Right atrium auricular region (tissue), 2 donors: Measurements from ENCODE around the gene NETO2. TPM values are rescaled to one million over a fixed set of nuclear protein-coding genes. Genes with fewer than 3 reads are reported as not detected.
"Not testable (repeated sequence)": the region's sequence is repeated elsewhere in the genome, so short reads cannot be mapped to it uniquely, and the experiment has no call there.

Source experiments
- DNase-seq: peaks from one replicate; pipeline ENCODE4 v3.0.0-alpha.2; 2019; ENCODE audit warnings: low spot score
- H3K27ac ChIP-seq, 2 donors: fragments of 200-600 bp; sonication (generic); 1 replicate in 1 of 2; 2 replicates in 1 of 2; pipeline ENCODE4 v1.5.1; 2016 to 2019
- H3K27me3 ChIP-seq, 2 donors: fragments of 200-600 bp; sonication (generic); one replicate each; pipeline versions ENCODE4 v1.5.1 to v1.6.0; 2017 to 2019
- H3K36me3 ChIP-seq: fragments of 200-600 bp; sonication (generic); one replicate; pipeline ENCODE4 v1.5.1; 2016
- H3K4me1 ChIP-seq, 2 donors: fragments of 200-600 bp; sonication (generic); one replicate each; pipeline versions ENCODE4 v1.5.1 to v1.6.0; 2017 to 2019
- H3K4me3 ChIP-seq, 2 donors: fragments of 200-600 bp; sonication (generic); 1 replicate in 1 of 2; 2 replicates in 1 of 2; pipeline ENCODE4 v1.5.1; 2017 to 2019; ENCODE audit warnings: mild to moderate bottlenecking in 1 of 2, moderate library complexity in 1 of 2
- H3K9me3 ChIP-seq, 2 donors: fragments of 200-600 bp; sonication (generic); one replicate each; pipeline ENCODE4 v1.5.1; 2019
- total RNA-seq, 2 donors: library from RNA; depleted of rRNA; stranded (reverse); fragments of >200 nt; gene quantifications; one replicate each; pipeline ENCODE4 v1.1.0, GENCODE V29; 2016
- TF ChIP-seq, protein P1 (sequence below), 2 donors: fragments of 200-600 bp; sonication (generic); IDR thresholded peaks; one replicate each; pipeline ENCODE4 v1.5.1; 2019; ENCODE audit warnings: antibody characterized with exemption in 2 of 2

Gene NETO2
- total RNA-seq, 2 donors from 2014 or later, result 0.93 to 2.0 TPM

DNA sequence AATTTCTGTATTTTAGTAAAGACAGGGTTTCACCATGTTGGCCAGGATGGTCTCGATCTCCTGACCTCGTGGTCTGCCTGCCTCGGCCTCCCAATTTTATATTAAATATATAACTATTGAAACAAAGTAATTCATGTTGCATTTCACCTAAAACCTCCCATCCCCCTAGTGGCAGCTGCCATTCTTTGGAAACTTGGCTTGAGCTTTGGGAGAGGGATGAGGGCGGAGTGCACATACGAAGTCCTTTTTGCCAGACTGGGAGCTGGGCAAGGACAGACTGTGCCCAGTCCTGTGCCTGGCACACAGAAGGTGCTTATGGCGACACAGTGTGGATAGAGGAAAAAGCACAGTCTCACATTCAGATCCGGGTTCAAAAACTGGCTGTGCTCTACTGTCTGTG lies 83.8 kb downstream of the NETO2 start:
- TF ChIP-seq, protein P1, sequence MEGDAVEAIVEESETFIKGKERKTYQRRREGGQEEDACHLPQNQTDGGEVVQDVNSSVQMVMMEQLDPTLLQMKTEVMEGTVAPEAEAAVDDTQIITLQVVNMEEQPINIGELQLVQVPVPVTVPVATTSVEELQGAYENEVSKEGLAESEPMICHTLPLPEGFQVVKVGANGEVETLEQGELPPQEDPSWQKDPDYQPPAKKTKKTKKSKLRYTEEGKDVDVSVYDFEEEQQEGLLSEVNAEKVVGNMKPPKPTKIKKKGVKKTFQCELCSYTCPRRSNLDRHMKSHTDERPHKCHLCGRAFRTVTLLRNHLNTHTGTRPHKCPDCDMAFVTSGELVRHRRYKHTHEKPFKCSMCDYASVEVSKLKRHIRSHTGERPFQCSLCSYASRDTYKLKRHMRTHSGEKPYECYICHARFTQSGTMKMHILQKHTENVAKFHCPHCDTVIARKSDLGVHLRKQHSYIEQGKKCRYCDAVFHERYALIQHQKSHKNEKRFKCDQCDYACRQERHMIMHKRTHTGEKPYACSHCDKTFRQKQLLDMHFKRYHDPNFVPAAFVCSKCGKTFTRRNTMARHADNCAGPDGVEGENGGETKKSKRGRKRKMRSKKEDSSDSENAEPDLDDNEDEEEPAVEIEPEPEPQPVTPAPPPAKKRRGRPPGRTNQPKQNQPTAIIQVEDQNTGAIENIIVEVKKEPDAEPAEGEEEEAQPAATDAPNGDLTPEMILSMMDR (IDR thresholded peaks at IDR 0.05), result no peak
- H3K4me1 ChIP-seq, result no peaks in the 10 kb centered on the region
- H3K36me3 ChIP-seq, result no peaks in the 10 kb centered on the region
- DNase-seq, result no peak
- no peaks in the 10 kb centered on the region for H3K27me3 ChIP-seq
- no peak overlapping the region for H3K4me3 ChIP-seq
- H3K9me3 ChIP-seq, result no peaks in the 10 kb centered on the region
- no peak overlapping the region for H3K27ac ChIP-seq

DNA sequence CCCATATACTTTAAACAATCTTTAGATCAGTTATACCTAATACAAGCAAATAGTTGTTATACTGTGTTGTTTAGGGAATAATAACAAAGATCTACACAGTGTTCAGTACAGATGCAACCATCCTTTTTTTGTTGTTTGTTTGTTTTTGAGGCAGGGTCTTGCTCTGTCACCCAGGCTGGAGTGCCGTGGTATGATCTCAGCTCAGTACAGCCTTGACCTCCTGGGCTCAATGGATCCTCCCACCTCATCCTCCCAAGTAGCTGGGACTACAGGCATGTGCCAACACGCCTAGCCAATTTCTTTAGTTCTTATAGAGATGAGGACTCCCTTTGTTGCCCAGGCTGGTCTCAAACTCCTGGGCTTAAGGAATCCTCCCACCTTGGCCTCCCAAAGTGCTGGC lies 84.6 kb downstream of the NETO2 start:
- not testable (repeated sequence) for H3K27ac ChIP-seq, H3K4me3 ChIP-seq, H3K27me3 ChIP-seq, H3K9me3 ChIP-seq, H3K4me1 ChIP-seq, DNase-seq, H3K36me3 ChIP-seq

DNA sequence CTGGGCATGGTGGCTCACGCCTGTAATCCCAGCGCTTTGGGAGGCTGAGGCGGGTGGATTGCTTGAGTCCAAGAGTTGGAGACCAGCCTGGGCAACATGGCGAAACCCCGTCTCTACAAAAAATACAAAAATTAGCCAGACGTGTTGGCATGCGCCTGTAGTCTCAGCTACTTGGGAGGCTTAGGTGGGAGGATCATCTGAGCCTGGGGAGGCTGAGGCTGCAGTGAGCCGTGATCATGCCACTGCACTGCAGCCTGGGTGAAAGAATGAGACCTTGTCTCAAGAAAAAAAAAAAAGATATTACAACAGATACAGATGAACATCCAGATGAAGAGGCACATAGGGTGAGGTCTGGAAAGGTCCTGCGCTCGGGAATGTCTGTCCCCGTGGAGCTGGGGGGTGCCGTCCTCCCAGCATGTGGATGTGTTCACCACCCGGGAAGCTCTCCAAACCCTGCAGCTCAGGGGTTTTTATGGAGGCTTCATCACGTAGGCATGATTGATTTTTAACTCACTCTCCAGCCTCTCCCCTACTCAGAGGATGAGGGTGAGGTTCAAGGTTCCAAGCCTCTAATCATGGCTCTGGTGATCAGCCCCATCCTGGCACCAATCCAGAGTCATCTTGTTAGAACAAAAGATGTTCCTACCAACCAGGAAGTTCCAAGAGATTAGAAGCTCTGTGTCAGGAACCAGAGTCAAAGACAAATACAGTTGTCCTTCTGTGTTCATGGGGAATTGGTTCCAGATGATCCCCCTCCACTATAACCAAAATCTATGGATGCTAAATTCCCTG lies 85.3 kb downstream of the NETO2 start:
- TF ChIP-seq, protein P1 (IDR thresholded peaks at IDR 0.05), result no peak
- DNase-seq, result no peak
- H3K4me1 ChIP-seq, result no peaks in the 10 kb centered on the region
- no peaks in the 10 kb centered on the region for H3K9me3 ChIP-seq
- no peak overlapping the region for H3K27ac ChIP-seq
- no peaks in the 10 kb centered on the region for H3K36me3 ChIP-seq
- no peaks in the 10 kb centered on the region for H3K27me3 ChIP-seq
- H3K4me3 ChIP-seq, result no peak overlapping the region

DNA sequence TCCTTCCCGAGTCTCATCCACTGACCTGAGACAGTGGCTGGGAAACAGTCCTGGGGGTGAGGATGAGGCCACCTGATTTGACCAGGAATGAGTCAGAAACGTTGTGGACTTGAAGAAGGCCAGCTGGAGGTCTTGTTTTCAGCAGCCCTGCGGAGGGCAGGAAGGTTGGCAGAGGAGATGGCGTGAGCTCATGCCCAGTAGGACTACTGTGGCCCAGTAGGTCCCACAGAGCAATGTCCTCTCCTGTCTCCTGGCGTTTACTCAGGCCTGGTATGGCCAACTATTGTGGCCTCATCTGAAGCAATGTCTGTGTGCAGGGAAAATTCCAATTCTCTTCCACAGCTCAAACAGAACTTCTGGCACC lies 86.1 kb downstream of the NETO2 start:
- Histone ChIP-seq H3K4me3 (no peak overlapping the region), H3K9me3 (no peaks in the 10 kb centered on the region), H3K27ac (no peak overlapping the region), H3K36me3 (no peaks in the 10 kb centered on the region), H3K4me1 (no peaks in the 10 kb centered on the region), H3K27me3 (no peaks in the 10 kb centered on the region)
- TF ChIP-seq, protein P1 (IDR thresholded peaks at IDR 0.05), result no peak
- no peak for DNase-seq

DNA sequence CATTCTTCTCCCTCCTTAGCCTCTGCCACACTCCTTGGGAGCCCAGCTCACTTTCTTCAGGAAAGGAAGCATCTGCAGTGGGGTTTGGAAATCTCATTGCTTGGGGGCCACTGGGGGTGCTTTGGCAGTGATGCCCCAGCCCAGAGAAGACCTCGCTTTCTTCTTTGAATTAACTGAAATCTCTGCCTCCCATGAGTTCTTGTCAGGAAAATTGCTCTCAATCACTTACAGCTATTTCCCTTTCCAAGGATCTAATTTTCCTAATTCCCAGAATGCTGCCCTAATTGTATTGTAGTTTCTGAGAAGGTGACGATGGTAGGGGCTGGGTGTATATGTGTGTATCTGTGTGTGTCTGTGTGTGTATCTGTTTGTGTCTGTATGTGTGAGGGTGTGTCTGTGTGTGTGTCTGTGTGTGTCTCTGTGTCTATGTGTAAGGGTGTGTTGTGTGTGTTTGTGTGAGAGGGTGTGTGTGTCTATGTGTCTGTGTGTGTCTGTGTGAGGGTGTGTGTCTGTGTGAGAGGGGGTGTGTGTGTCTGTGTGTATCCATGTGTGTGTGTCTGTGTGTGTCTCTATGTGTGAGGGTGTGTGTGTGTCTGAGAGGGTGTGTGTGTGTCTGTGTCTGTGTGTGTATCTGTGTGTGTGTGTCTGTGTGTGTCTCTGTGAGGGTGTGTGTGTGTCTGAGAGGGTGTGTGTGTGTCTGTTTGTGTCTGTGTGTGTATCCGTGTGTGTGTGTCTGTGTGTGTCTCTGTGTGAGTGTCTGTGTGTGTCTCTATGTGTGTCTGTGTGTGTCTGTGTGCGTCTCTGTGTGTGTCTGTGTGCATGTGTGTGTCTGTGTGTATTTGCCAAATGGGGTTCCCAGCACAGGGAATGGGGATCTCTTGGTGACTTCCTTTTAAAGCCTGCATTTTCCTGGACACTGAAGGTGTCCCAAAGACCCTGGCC lies 86.8 kb downstream of the NETO2 start:
- TF ChIP-seq, protein P1 (IDR thresholded peaks at IDR 0.05), result no peak
- no peaks in the 10 kb centered on the region for H3K9me3 ChIP-seq
- DNase-seq, result no peak
- H3K4me1 ChIP-seq, result no peaks in the 10 kb centered on the region
- H3K27me3 ChIP-seq, result no peaks in the 10 kb centered on the region
- no peaks in the 10 kb centered on the region for H3K36me3 ChIP-seq
- H3K27ac ChIP-seq, result no peak overlapping the region
- no peak overlapping the region for H3K4me3 ChIP-seq

DNA sequence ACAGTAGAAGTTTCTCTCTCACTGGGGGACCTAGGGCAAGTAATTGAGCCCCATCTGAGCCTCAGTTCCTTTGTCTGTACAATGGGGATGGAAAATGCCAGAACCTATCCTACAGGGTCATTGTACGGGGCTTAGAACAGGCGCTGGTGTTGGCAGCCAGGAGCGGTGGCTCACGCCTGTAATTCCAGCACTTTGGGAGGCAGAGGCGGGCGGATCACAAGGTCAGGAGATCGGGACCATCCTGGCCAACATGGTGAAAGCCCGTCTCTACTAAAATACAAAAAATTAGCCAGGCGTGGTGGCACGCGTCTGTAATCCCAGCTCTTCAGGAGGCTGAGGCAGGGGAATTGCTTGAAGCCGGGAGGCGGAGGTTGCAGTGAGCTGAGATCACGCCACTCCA lies 87.7 kb downstream of the NETO2 start:
- H3K4me1 ChIP-seq, H3K27me3 ChIP-seq, H3K36me3 ChIP-seq, H3K4me3 ChIP-seq, DNase-seq, H3K9me3 ChIP-seq, H3K27ac ChIP-seq: not testable (repeated sequence)
